ENCODE results near the gene MAGED1. TPM values are rescaled to one million over a fixed set of nuclear protein-coding genes. Genes with fewer than 3 reads are reported as not detected.

The MAGED1 gene
- total and polyA plus RNA-seq, 2 experiments from 2014 or later: 60.8 to 89.8 TPM

Small RNAs within 50 kb of the gene (small RNA-seq; reads per million reads assigned to genes)
- gene AL929410.2 (ENCODE audit: low replicate concordance): not detected
- not detected for gene RNU6-504P (ENCODE audit: low replicate concordance)

Other genes starting within 250 kb of the MAGED1 start
- 4.4 and 5.2 TPM in 2 replicates for gene CENPVL2, start 210.8 kb upstream of the MAGED1 start, total RNA-seq (2014; rRNA removed; shearing (Covaris generic))
- gene CENPVL2, start 210.8 kb upstream of the MAGED1 start, polyA plus RNA-seq (2016; fragmentation: Nextera tagmentation; extraction: Ambion mirVana): 2.3 and 2.9 TPM in 2 replicates
- 4.4 and 5.2 TPM in 2 replicates for gene CENPVL1, start 183.1 kb upstream of the MAGED1 start, total RNA-seq (2014; rRNA removed; shearing (Covaris generic))
- 2.3 and 2.9 TPM in 2 replicates for gene CENPVL1, start 183.1 kb upstream of the MAGED1 start, polyA plus RNA-seq (2016; fragmentation: Nextera tagmentation; extraction: Ambion mirVana)
- 19.5 and 21.6 TPM in 2 replicates for gene GSPT2, start 150.2 kb upstream of the MAGED1 start, total RNA-seq (2014; rRNA removed; shearing (Covaris generic))
- gene GSPT2, start 150.2 kb upstream of the MAGED1 start, polyA plus RNA-seq (2016; fragmentation: Nextera tagmentation; extraction: Ambion mirVana): 23.6 and 26.2 TPM in 2 replicates
- gene MAGED4B, start 175.6 kb downstream of the MAGED1 start, total RNA-seq (2014; rRNA removed; shearing (Covaris generic)): 63.8 and 79.8 TPM in 2 replicates
- 145 and 157 TPM in 2 replicates for gene MAGED4B, start 175.6 kb downstream of the MAGED1 start, polyA plus RNA-seq (2016; fragmentation: Nextera tagmentation; extraction: Ambion mirVana)

Data from GM23338 (cell line).